ENCODE data around the gene RDH5. TPM values are rescaled to one million over a fixed set of nuclear protein-coding genes. Genes with fewer than 3 reads are reported as not detected.
A peak's percentile ranks its signal among the peaks of the same experiment; 100 is the strongest.

Gene RDH5
- total RNA-seq, 1 donor from 2014 or later: 2.3 TPM

GRCh38 chr12:55679691-55680090, 40.5 kb upstream of the RDH5 start:
- no peak for TF ChIP-seq CTCF (IDR thresholded peaks at IDR 0.05)
- Mint-ChIP-seq H3K9me3 (ENCODE audit: low read depth) (no peaks in the 10 kb centered on the region), H3K36me3 (ENCODE audit: low read depth) (no peaks in the 10 kb centered on the region), H3K27ac (ENCODE audit: unreplicated experiment) (no peak overlapping the region), H3K4me3 (ENCODE audit: unreplicated experiment) (no peak overlapping the region), H3K4me1 (ENCODE audit: low read depth) (peaks cover 14% of the 10 kb centered on the region), H3K27me3 (ENCODE audit: low read depth) (peaks cover 21% of the 10 kb centered on the region)
- peak; percentile 59 for DNase-seq (ENCODE audit: low spot score)

- no peaks in the 10 kb centered on the region for H3K36me3 Mint-ChIP-seq (ENCODE audit: low read depth)
Measured at GRCh38 chr12:55681142-55682077, 38.8 kb upstream of the RDH5 start.

GRCh38 chr12:55682087-55682796, 38.0 kb upstream of the RDH5 start:
- Mint-ChIP-seq H3K4me3 (ENCODE audit: unreplicated experiment) (no peak overlapping the region), H3K36me3 (ENCODE audit: low read depth) (peaks cover 3% of the 10 kb centered on the region), H3K9me3 (ENCODE audit: low read depth) (no peaks in the 10 kb centered on the region), H3K27ac (ENCODE audit: unreplicated experiment) (no peak overlapping the region), H3K27me3 (ENCODE audit: low read depth) (peaks cover 17% of the 10 kb centered on the region), H3K4me1 (ENCODE audit: low read depth) (peaks cover 14% of the 10 kb centered on the region)
- no peak for TF ChIP-seq CTCF (IDR thresholded peaks at IDR 0.05)
- DNase-seq (ENCODE audit: low spot score): peak; percentile 58

More at GRCh38 chr12:55681142-55682077, 38.8 kb upstream of the RDH5 start:
- H3K4me3 Mint-ChIP-seq (ENCODE audit: unreplicated experiment): peak overlapping the region; percentile 41
- peaks cover 19% of the 10 kb centered on the region for H3K27me3 Mint-ChIP-seq (ENCODE audit: low read depth)
- peak; percentile 66 for TF ChIP-seq CTCF (IDR thresholded peaks at IDR 0.05)
- H3K4me1 Mint-ChIP-seq (ENCODE audit: low read depth): peaks cover 14% of the 10 kb centered on the region
- H3K27ac Mint-ChIP-seq (ENCODE audit: unreplicated experiment): peak overlapping the region; percentile 55
- DNase-seq (ENCODE audit: low spot score): peak; percentile 74
- no peaks in the 10 kb centered on the region for H3K9me3 Mint-ChIP-seq (ENCODE audit: low read depth)

GRCh38 chr12:55683676-55684075, 36.5 kb upstream of the RDH5 start:
- TF ChIP-seq CTCF (IDR thresholded peaks at IDR 0.05): no peak
- peak; percentile 4 for DNase-seq (ENCODE audit: low spot score)
- Mint-ChIP-seq H3K27ac (ENCODE audit: unreplicated experiment) (no peak overlapping the region), H3K4me1 (ENCODE audit: low read depth) (peaks cover 14% of the 10 kb centered on the region), H3K4me3 (ENCODE audit: unreplicated experiment) (no peak overlapping the region), H3K27me3 (ENCODE audit: low read depth) (peaks cover 17% of the 10 kb centered on the region), H3K36me3 (ENCODE audit: low read depth) (peaks cover 3% of the 10 kb centered on the region), H3K9me3 (ENCODE audit: low read depth) (no peaks in the 10 kb centered on the region)

- DNase-seq (ENCODE audit: low spot score): no peak
- TF ChIP-seq CTCF (IDR thresholded peaks at IDR 0.05): no peak
- H3K9me3 Mint-ChIP-seq (ENCODE audit: low read depth): no peaks in the 10 kb centered on the region
- H3K27me3 Mint-ChIP-seq (ENCODE audit: low read depth): peaks cover 17% of the 10 kb centered on the region
- H3K4me1 Mint-ChIP-seq (ENCODE audit: low read depth): peaks cover 14% of the 10 kb centered on the region
- H3K36me3 Mint-ChIP-seq (ENCODE audit: low read depth): peaks cover 3% of the 10 kb centered on the region
- H3K4me3 Mint-ChIP-seq (ENCODE audit: unreplicated experiment): no peak overlapping the region
- no peak overlapping the region for H3K27ac Mint-ChIP-seq (ENCODE audit: unreplicated experiment)
Measured at GRCh38 chr12:55684761-55685370, 35.3 kb upstream of the RDH5 start.
